ENCODE data around the gene PCDHA5. TPM values are rescaled to one million over a fixed set of nuclear protein-coding genes. Genes with fewer than 3 reads are reported as not detected.
"Not testable (repeated sequence)": the region's sequence is repeated elsewhere in the genome, so short reads cannot be mapped to it uniquely, and the experiment has no call there.

PCDHA5 gene
- polyA plus RNA-seq, 1 donor from 2014 or later: not detected

- Mint-ChIP-seq H3K27me3 (peaks cover 6% of the 10 kb centered on the region), H3K4me1 (no peaks in the 10 kb centered on the region), H3K9me3 (peaks cover 4 to 26% (median 21%) of the 10 kb centered on the region in 3 donors), H3K27ac (no peak overlapping the region), H3K4me3 (no peak overlapping the region), H3K36me3 (no peaks in the 10 kb centered on the region)
These were observed 18.6 kb upstream of the PCDHA5 start for GRCh38 chr5:140802781-140803271.

- no peaks in the 10 kb centered on the region for H3K36me3 Mint-ChIP-seq
- H3K4me1 Mint-ChIP-seq: no peaks in the 10 kb centered on the region
- peak within 1 kb of the TSS in 1 of 4 donors; percentile 83 for H3K4me3 Mint-ChIP-seq
- peak within 1 kb of the TSS in 1 of 3 donors; percentile 31 for H3K27ac Mint-ChIP-seq
- H3K9me3 Mint-ChIP-seq: peaks cover 7 to 21% (median 14%) of the 10 kb centered on the region in 3 donors
- H3K27me3 Mint-ChIP-seq: peaks cover 7% of the 10 kb centered on the region
These were observed 14.3 kb upstream of the PCDHA5 start, which contains the start of gene PCDHA4 for GRCh38 chr5:140806834-140807775. Gene PCDHA4 (plus strand): TSS chr5:140807068.

- not testable (repeated sequence) for H3K4me3 Mint-ChIP-seq
These were observed 13.0 kb upstream of the PCDHA5 start for GRCh38 chr5:140808241-140808888.

GRCh38 chr5:140808889-140809291 is 12.5 kb upstream of the PCDHA5 start:
- no peak overlapping the region for H3K27ac Mint-ChIP-seq
- H3K9me3 Mint-ChIP-seq: peaks cover 7 to 19% (median 15%) of the 10 kb centered on the region in 3 donors
- no peak overlapping the region for H3K4me3 Mint-ChIP-seq
- no peaks in the 10 kb centered on the region for H3K36me3 Mint-ChIP-seq
- H3K27me3 Mint-ChIP-seq: peaks cover 7% of the 10 kb centered on the region
- H3K4me1 Mint-ChIP-seq: no peaks in the 10 kb centered on the region

More at GRCh38 chr5:140808241-140808888, 13.0 kb upstream of the PCDHA5 start:
- H3K27me3 Mint-ChIP-seq, H3K4me1 Mint-ChIP-seq, H3K36me3 Mint-ChIP-seq, H3K27ac Mint-ChIP-seq: not testable (repeated sequence)
- peaks cover 9 to 21% (median 19%) of the 10 kb centered on the region in 3 donors for H3K9me3 Mint-ChIP-seq

- Mint-ChIP-seq H3K4me3 (no peak overlapping the region), H3K27ac (no peak overlapping the region), H3K9me3 (peaks cover 0 to 7% (median 5%) of the 10 kb centered on the region in 3 donors), H3K27me3 (peaks cover 6% of the 10 kb centered on the region), H3K4me1 (no peaks in the 10 kb centered on the region), H3K36me3 (no peaks in the 10 kb centered on the region)
These were observed 842 bp downstream of the PCDHA5 start for GRCh38 chr5:140822281-140822629.

GRCh38 chr5:140822969-140823368 is 1.6 kb downstream of the PCDHA5 start:
- not testable (repeated sequence) for H3K27me3 Mint-ChIP-seq, H3K27ac Mint-ChIP-seq, H3K9me3 Mint-ChIP-seq, H3K36me3 Mint-ChIP-seq, H3K4me3 Mint-ChIP-seq, H3K4me1 Mint-ChIP-seq

- H3K4me3 Mint-ChIP-seq: no peak overlapping the region
- no peaks in the 10 kb centered on the region for H3K36me3 Mint-ChIP-seq
- H3K4me1 Mint-ChIP-seq: no peaks in the 10 kb centered on the region
- H3K27ac Mint-ChIP-seq: no peak overlapping the region
- peaks cover 0 to 12% (median 7%) of the 10 kb centered on the region in 3 donors for H3K9me3 Mint-ChIP-seq
- H3K27me3 Mint-ChIP-seq: peaks cover 7% of the 10 kb centered on the region
These were observed 2.1 kb downstream of the PCDHA5 start for GRCh38 chr5:140823475-140823874.

- H3K4me3 Mint-ChIP-seq: no peak within 1 kb of the TSS
These were observed 6.4 kb downstream of the PCDHA5 start, which contains the start of gene PCDHA6 for GRCh38 chr5:140827704-140828361. Gene PCDHA6 (plus strand): TSS chr5:140827960. CDS start chr5:140828092, 132 bp downstream.

GRCh38 chr5:140828362-140828737 is 6.9 kb downstream of the PCDHA5 start:
- Mint-ChIP-seq H3K27me3 (peaks cover 15% of the 10 kb centered on the region), H3K36me3 (no peaks in the 10 kb centered on the region), H3K27ac (no peak overlapping the region), H3K9me3 (peaks cover 0 to 20% (median 10%) of the 10 kb centered on the region in 3 donors), H3K4me1 (no peaks in the 10 kb centered on the region), H3K4me3 (no peak overlapping the region)

More at GRCh38 chr5:140827704-140828361, 6.4 kb downstream of the PCDHA5 start, which contains the start of gene PCDHA6:
- H3K27ac Mint-ChIP-seq: no peak within 1 kb of the TSS
- H3K4me1 Mint-ChIP-seq: no peaks in the 10 kb centered on the region
- peaks cover 12% of the 10 kb centered on the region for H3K27me3 Mint-ChIP-seq
- no peaks in the 10 kb centered on the region for H3K36me3 Mint-ChIP-seq
- peaks cover 0 to 18% (median 6%) of the 10 kb centered on the region in 3 donors for H3K9me3 Mint-ChIP-seq

- H3K27me3 Mint-ChIP-seq: peaks cover 18% of the 10 kb centered on the region
- H3K4me3 Mint-ChIP-seq, H3K27ac Mint-ChIP-seq, H3K36me3 Mint-ChIP-seq, H3K4me1 Mint-ChIP-seq: not testable (repeated sequence)
- H3K9me3 Mint-ChIP-seq: peaks cover 0 to 24% (median 10%) of the 10 kb centered on the region in 3 donors
These were observed 8.4 kb downstream of the PCDHA5 start for GRCh38 chr5:140829511-140830501.

- Mint-ChIP-seq H3K36me3 (no peaks in the 10 kb centered on the region), H3K27me3 (peaks cover 11% of the 10 kb centered on the region), H3K27ac (peak within 1 kb of the TSS in 1 of 3 donors; percentile 32), H3K9me3 (peaks cover 0 to 9% (median 8%) of the 10 kb centered on the region in 3 donors), H3K4me3 (peak within 1 kb of the TSS in 1 of 4 donors; percentile 46), H3K4me1 (no peaks in the 10 kb centered on the region)
These were observed 12.6 kb downstream of the PCDHA5 start, which contains the start of gene PCDHA7 for GRCh38 chr5:140833993-140834392. Gene PCDHA7 (plus strand): TSS chr5:140834269. CDS start chr5:140834384, 115 bp downstream.

GRCh38 chr5:140834439-140835008 is 13.1 kb downstream of the PCDHA5 start:
- Mint-ChIP-seq H3K27me3 (peaks cover 15% of the 10 kb centered on the region), H3K27ac (peak overlapping the region in 1 of 3 donors; percentile 32)
- not testable (repeated sequence) for H3K4me1 Mint-ChIP-seq, H3K36me3 Mint-ChIP-seq, H3K4me3 Mint-ChIP-seq, H3K9me3 Mint-ChIP-seq

GRCh38 chr5:140835622-140836510 is 14.5 kb downstream of the PCDHA5 start:
- Mint-ChIP-seq H3K9me3 (peaks cover 0 to 14% (median 8%) of the 10 kb centered on the region in 3 donors), H3K36me3 (no peaks in the 10 kb centered on the region), H3K4me3 (no peak overlapping the region), H3K4me1 (no peaks in the 10 kb centered on the region), H3K27ac (no peak overlapping the region), H3K27me3 (peaks cover 19% of the 10 kb centered on the region)

Data from IgD-negative memory B cell (primary cell).